K562 (cell line): Measurements from ENCODE around the gene C19orf67. TPM values are rescaled to one million over a fixed set of nuclear protein-coding genes. Genes with fewer than 3 reads are reported as not detected.

Source experiments
- BRD4 ChIP-seq: fragments of 200-600 bp; sonication (generic); IDR thresholded peaks from 2 replicates; pipeline ENCODE4 v1.6.1; 2017; ENCODE audit warnings: inconsistent platforms
- COPS2 ChIP-seq: fragments of 450-650 bp; conservative IDR thresholded peaks from 2 replicates; pipeline ENCODE4 v1.6.1; 2016; ENCODE audit warnings: mild to moderate bottlenecking, moderate library complexity
- DNMT1 ChIP-seq: fragments of 450-650 bp; IDR thresholded peaks from 2 replicates; pipeline ENCODE4 v1.6.1; 2016; ENCODE audit warnings: antibody characterized with exemption, mild to moderate bottlenecking
- KLF16 ChIP-seq: IDR thresholded peaks from 2 replicates; pipeline ENCODE4 v1.6.1; 2016; ENCODE audit warnings: antibody characterized with exemption
- MAFG ChIP-seq: fragments of 450-650 bp; conservative IDR thresholded peaks from 2 replicates; pipeline ENCODE4 v1.6.1; 2016; ENCODE audit warnings: missing genetic modification characterization, missing compliant biosample characterization
- MAZ ChIP-seq, 2 experiments: fragments of 450-650 bp in 1 of 2; sonication (generic) in 1 of 2; formaldehyde crosslinking; IDR thresholded peaks in 1 of 2; conservative IDR thresholded peaks in 1 of 2; 2 replicates each; pipeline versions ENCODE4 v1.4.0 to v1.5.0; 2020; ENCODE audit warnings: mild to moderate bottlenecking in 1 of 2, missing genetic modification reagents in 1 of 2
- NR2C2 ChIP-seq, 2 experiments: fragments of 200-800 bp in 1 of 2; sonication (Bioruptor generic) in 1 of 2; sonication (generic) in 1 of 2; formaldehyde crosslinking in 1 of 2; IDR thresholded peaks; 2 replicates each; pipeline versions ENCODE4 v1.6.1 to v1.8.0; 2016 to 2022; ENCODE audit warnings: mild to moderate bottlenecking in 1 of 2, missing compliant biosample characterization in 1 of 2, missing genetic modification characterization in 1 of 2, missing genetic modification reagents in 1 of 2
- NRF1 ChIP-seq, 2 experiments: fragments of 450-650 bp; IDR thresholded peaks in 1 of 2; conservative IDR thresholded peaks in 1 of 2; 2 replicates each; pipeline ENCODE4 v1.6.1; 2014; ENCODE audit warnings: mild to moderate bottlenecking in 2 of 2
- POLR2G ChIP-seq: fragments of 200-400 bp; formaldehyde crosslinking; IDR thresholded peaks from 2 replicates; pipeline ENCODE4 v1.6.1; 2017; ENCODE audit warnings: low read depth, mild to moderate bottlenecking, antibody characterized with exemption, low read length, moderate library complexity
- RB1 ChIP-seq: fragments of 450-650 bp; IDR thresholded peaks from 2 replicates; pipeline ENCODE4 v1.6.1; 2017; ENCODE audit warnings: low read depth, mild to moderate bottlenecking
- RHOXF2B ChIP-seq: fragments of 250-450 bp; sonication (Bioruptor Pico); conservative IDR thresholded peaks from 2 replicates; pipeline ENCODE4 v1.5.1; 2021
- SMC3 ChIP-seq: conservative IDR thresholded peaks from 2 replicates; pipeline ENCODE4 v1.6.1; 2011; ENCODE audit warnings: low read depth, low read length, improper control_type of control experiment; ENCODE audit not compliant: insufficient read depth
- SNRNP70 ChIP-seq: fragments of 200-400 bp; formaldehyde crosslinking; optimal IDR thresholded peaks from 2 replicates; pipeline ENCODE3; 2017; ENCODE audit warnings: low read depth, low read length
- SOX6 ChIP-seq: fragments of 450-650 bp; IDR thresholded peaks from 2 replicates; pipeline ENCODE4 v1.6.1; 2014; ENCODE audit warnings: mild to moderate bottlenecking
- SREBF1 ChIP-seq: fragments of 150-350 bp; IDR thresholded peaks from 2 replicates; pipeline ENCODE4 v1.6.1; 2014; ENCODE audit warnings: antibody characterized with exemption, low read depth, low read length, borderline replicate concordance
- SREBF2 ChIP-seq: sonication (generic); formaldehyde crosslinking; IDR thresholded peaks from 2 replicates; pipeline ENCODE4 v1.4.0; 2020; ENCODE audit warnings: mild to moderate bottlenecking, missing genetic modification reagents
- SRSF3 ChIP-seq: fragments of 200-400 bp; formaldehyde crosslinking; IDR thresholded peaks from 2 replicates; pipeline ENCODE4 v1.6.1; 2016; ENCODE audit warnings: mild to moderate bottlenecking, low read length, moderate library complexity; ENCODE audit not compliant: insufficient read depth
- TBL1XR1 ChIP-seq, 2 experiments: IDR thresholded peaks; 2 replicates each; pipeline ENCODE4 v1.6.1; 2012; ENCODE audit warnings: improper control_type of control experiment in 2 of 2, low read length in 2 of 2, mild to moderate bottlenecking in 1 of 2
- XRCC4 ChIP-seq: IDR thresholded peaks from one replicate; pipeline ENCODE4 v1.6.1; 2011; ENCODE audit not compliant: insufficient read depth, insufficient read length; ENCODE audit errors: extremely low read depth
- ZC3H8 ChIP-seq: fragments of 450-650 bp; IDR thresholded peaks from 2 replicates; pipeline ENCODE4 v1.6.1; 2017
- ZFX ChIP-seq: sonication (generic); formaldehyde crosslinking; IDR thresholded peaks from 2 replicates; pipeline ENCODE4 v1.8.0; 2022; ENCODE audit warnings: mild to moderate bottlenecking, missing genetic modification reagents, moderate library complexity
- polyA plus RNA-seq, 8 experiments: library from polyadenylated mRNA; depleted of rRNA in 4 of 8; stranded (reverse) in 5 of 8; unstranded in 3 of 8; fragments of >200 nt; fragmentation: Nextera tagmentation in 2 of 8; fragmentation: Illumina TruSeq in 1 of 8; extraction: Ambion mirVana in 2 of 8; extraction: Trizol in 1 of 8; gene quantifications; 2 replicates each; pipeline versions ENCODE4 v1.2.1 to v1.2.3, GENCODE V29; 2011 to 2014; ENCODE audit warnings: inconsistent platforms in 1 of 8, missing spikeins in 1 of 8
- total RNA-seq, 7 experiments: library from RNA; depleted of rRNA in 6 of 7; stranded (reverse); fragments of >200 nt in 6 of 7; fragmentation: Illumina TruSeq in 2 of 7; extraction: Trizol in 2 of 7; gene quantifications; 2 replicates each; pipeline versions ENCODE4 v1.2.1 to v1.2.3, GENCODE V29; 2011 to 2021; ENCODE audit warnings: low replicate concordance in 1 of 7
- TF ChIP-seq, protein P1 (sequence below): IDR thresholded peaks from 3 replicates; pipeline ENCODE4 v1.6.1; 2011; ENCODE audit warnings: borderline replicate concordance, mild to moderate bottlenecking, moderate library complexity; ENCODE audit not compliant: insufficient read length; ENCODE audit errors: extremely low read depth
- TF ChIP-seq, protein P2 (sequence below): fragments of 250-450 bp; sonication (Bioruptor Pico); IDR thresholded peaks from 2 replicates; pipeline ENCODE4 v1.4.0; 2020; ENCODE audit warnings: borderline replicate concordance
- TF ChIP-seq, protein P3 (sequence below), 2 experiments: fragments of 450-650 bp; conservative IDR thresholded peaks; 2 replicates each; pipeline ENCODE4 v1.6.1; 2017; ENCODE audit warnings: mild to moderate bottlenecking in 2 of 2, moderate library complexity in 2 of 2

The C19orf67 gene
- total and polyA plus RNA-seq, 9 of the 15 experiments (the other 6 are each of a cell fraction or from before 2014, with no cell fraction given), result 0.29 to 1.8 (median 0.51) TPM; not detected in 3

DNA sequence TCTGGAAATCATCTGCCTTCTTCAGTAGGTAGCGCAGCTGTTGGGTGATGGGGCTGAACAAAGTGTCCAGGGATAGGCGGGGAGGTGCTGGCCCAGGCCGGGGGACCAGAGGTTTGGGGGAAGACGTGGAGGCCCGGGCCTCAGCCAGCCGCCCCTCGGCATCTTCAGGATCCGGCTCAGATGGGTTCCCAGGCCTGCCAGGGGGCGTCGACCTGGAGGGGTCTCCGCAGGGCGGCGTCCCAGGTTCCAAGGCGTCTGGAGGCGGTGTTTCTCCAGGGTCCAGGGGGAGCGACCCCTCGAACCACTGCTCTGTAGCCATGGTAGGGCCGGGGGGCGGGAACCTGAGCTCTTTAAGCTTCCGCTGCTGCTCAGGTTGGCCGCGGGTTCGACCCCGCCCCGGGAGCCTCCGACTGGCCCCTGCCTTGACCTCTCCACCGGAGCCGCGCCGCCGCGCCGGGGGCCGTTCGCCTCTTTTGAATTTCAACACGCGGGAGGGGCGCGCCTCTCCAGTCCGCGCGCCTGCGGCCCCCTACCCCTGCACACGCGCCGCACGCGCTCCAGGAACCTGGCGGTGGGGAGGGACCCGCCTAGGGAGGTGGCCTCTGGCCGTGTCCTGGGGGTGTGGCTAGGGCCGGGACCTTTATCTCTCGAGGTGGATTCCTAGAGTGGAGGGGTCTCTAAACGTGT is at the start of gene C19orf67 (continued):
- TF ChIP-seq, protein P1, sequence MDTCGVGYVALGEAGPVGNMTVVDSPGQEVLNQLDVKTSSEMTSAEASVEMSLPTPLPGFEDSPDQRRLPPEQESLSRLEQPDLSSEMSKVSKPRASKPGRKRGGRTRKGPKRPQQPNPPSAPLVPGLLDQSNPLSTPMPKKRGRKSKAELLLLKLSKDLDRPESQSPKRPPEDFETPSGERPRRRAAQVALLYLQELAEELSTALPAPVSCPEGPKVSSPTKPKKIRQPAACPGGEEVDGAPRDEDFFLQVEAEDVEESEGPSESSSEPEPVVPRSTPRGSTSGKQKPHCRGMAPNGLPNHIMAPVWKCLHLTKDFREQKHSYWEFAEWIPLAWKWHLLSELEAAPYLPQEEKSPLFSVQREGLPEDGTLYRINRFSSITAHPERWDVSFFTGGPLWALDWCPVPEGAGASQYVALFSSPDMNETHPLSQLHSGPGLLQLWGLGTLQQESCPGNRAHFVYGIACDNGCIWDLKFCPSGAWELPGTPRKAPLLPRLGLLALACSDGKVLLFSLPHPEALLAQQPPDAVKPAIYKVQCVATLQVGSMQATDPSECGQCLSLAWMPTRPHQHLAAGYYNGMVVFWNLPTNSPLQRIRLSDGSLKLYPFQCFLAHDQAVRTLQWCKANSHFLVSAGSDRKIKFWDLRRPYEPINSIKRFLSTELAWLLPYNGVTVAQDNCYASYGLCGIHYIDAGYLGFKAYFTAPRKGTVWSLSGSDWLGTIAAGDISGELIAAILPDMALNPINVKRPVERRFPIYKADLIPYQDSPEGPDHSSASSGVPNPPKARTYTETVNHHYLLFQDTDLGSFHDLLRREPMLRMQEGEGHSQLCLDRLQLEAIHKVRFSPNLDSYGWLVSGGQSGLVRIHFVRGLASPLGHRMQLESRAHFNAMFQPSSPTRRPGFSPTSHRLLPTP, result no peak
- TF ChIP-seq RB1, result no peak
- TF ChIP-seq BRD4, result no peak
- no peak for TF ChIP-seq ZC3H8
- no peak for TF ChIP-seq RHOXF2B (CRISPR knock-in tag)
- TF ChIP-seq COPS2, result no peak
- no peak for TF ChIP-seq ZFX (CRISPR knock-in tag)
- no peak for TF ChIP-seq KLF16
- TF ChIP-seq MAZ (CRISPR knock-in tag; conservative IDR thresholded peaks at IDR 0.05 in 1 of 2, IDR thresholded peaks at IDR 0.05 in 1 of 2), result peak; percentile 41 to 67; a peak in 2 of 4 replicates
- TF ChIP-seq SOX6, result no peak
- TF ChIP-seq, protein P2, sequence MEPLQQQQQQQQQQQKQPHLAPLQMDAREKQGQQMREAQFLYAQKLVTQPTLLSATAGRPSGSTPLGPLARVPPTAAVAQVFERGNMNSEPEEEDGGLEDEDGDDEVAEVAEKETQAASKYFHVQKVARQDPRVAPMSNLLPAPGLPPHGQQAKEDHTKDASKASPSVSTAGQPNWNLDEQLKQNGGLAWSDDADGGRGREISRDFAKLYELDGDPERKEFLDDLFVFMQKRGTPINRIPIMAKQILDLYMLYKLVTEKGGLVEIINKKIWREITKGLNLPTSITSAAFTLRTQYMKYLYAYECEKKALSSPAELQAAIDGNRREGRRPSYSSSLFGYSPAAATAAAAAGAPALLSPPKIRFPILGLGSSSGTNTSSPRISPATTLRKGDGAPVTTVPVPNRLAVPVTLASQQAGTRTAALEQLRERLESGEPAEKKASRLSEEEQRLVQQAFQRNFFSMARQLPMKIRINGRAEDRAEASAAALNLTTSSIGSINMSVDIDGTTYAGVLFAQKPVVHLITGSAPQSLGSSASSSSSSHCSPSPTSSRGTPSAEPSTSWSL (CRISPR knock-in tag), result no peak
- TF ChIP-seq SREBF2 (CRISPR knock-in tag), result no peak
- no peak for TF ChIP-seq SRSF3
- no peak for TF ChIP-seq SMC3
- TF ChIP-seq, protein P3, sequence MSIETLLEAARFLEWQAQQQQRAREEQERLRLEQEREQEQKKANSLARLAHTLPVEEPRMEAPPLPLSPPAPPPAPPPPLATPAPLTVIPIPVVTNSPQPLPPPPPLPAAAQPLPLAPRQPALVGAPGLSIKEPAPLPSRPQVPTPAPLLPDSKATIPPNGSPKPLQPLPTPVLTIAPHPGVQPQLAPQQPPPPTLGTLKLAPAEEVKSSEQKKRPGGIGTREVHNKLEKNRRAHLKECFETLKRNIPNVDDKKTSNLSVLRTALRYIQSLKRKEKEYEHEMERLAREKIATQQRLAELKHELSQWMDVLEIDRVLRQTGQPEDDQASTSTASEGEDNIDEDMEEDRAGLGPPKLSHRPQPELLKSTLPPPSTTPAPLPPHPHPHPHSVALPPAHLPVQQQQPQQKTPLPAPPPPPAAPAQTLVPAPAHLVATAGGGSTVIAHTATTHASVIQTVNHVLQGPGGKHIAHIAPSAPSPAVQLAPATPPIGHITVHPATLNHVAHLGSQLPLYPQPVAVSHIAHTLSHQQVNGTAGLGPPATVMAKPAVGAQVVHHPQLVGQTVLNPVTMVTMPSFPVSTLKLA (conservative IDR thresholded peaks at IDR 0.05), result peak; percentile 51 to 77
- no peak for TF ChIP-seq SREBF1
- TF ChIP-seq XRCC4, result no peak
- no peak for TF ChIP-seq NR2C2 (CRISPR knock-in tag; IDR thresholded peaks at IDR 0.05)
- no peak for TF ChIP-seq NR2C2 (tag; IDR thresholded peaks at IDR 0.05)
- no peak for TF ChIP-seq DNMT1
- peak; percentile 77 for TF ChIP-seq POLR2G
- no peak for TF ChIP-seq MAFG (tag)
- TF ChIP-seq TBL1XR1 (IDR thresholded peaks at IDR 0.05; ENCODE audit: low read length in 2 of 2), result no peak
- TF ChIP-seq SNRNP70, result no peak
- peak; percentile 73 to 78 for TF ChIP-seq NRF1 (conservative IDR thresholded peaks at IDR 0.05 in 1 of 2, IDR thresholded peaks at IDR 0.05 in 1 of 2)
